HCT116 (cell line): ENCODE data around the gene YY2. TPM values are rescaled to one million over a fixed set of nuclear protein-coding genes. Genes with fewer than 3 reads are reported as not detected.

Experiments used
- ATAC-seq: fragments of 200-7000 bp; cut with Tn5 transposase; 2 replicates; pipeline ENCODE4 v1.9.1; 2020; ENCODE audit warnings: mild to moderate bottlenecking, moderate library complexity
- BruUV-seq: library from RNA; stranded (reverse); fragments of 400-500 nt; replicated peaks from 2 replicates; lab custom pipeline; 2021; lab: Mats Ljungman, UMichigan
- CTCF ChIA-PET: fragments of 300-600 bp; sonication (Branson Sonifier 250); formaldehyde crosslinking; loops from one replicate; lab custom pipeline; 2021; ENCODE audit warnings: antibody characterized with exemption; lab: Charles Lee
- POLR2A ChIA-PET: fragments of 300-600, 350-600 bp; sonication (Branson Sonifier 250); formaldehyde crosslinking; loops from one replicate; lab custom pipeline; 2021; ENCODE audit warnings: antibody characterized with exemption; lab: Charles Lee
- RAD21 ChIA-PET, 2 experiments: fragments of 300-600 bp; sonication (Branson Sonifier 250); formaldehyde crosslinking; loops; one replicate each; lab custom pipeline; 2023; ENCODE audit warnings: low total read pairs in 2 of 2; ENCODE audit not compliant: uncharacterized antibody in 2 of 2, unreplicated experiment in 2 of 2, low non-redundant PET in 1 of 2; lab: Charles Lee
- DNase-seq: peaks from one replicate; pipeline ENCODE4 v3.0.0-alpha.2; 2010; ENCODE audit warnings: low read depth, low spot score
- H2AFZ ChIP-seq: fragments of 200-600 bp; shearing (Covaris generic), sonication (generic); 2 replicates; pipeline ENCODE4 v1.6.1; 2017; ENCODE audit warnings: low read depth, mixed run types, mixed read lengths, antibody characterized with exemption, low read length; ENCODE audit not compliant: poor library complexity, severe bottlenecking
- H3K27ac ChIP-seq: 2 replicates; pipeline ENCODE4 v1.5.1; 2012; ENCODE audit warnings: low read depth, low read length
- H3K27me3 ChIP-seq: fragments of 200-600 bp; sonication (generic); 2 replicates; pipeline ENCODE4 v1.6.1; 2016; ENCODE audit warnings: mixed run types, low read length, mixed read lengths; ENCODE audit not compliant: insufficient read depth
- H3K36me3 ChIP-seq, 2 experiments: fragments of 200-500 bp in 1 of 2; fragments of 200-600 bp in 1 of 2; sonication (Bioruptor generic) in 1 of 2; sonication (generic) in 1 of 2; 2 replicates each; pipeline versions ENCODE4 v1.5.1 to v1.6.1; 2014 to 2016; ENCODE audit warnings: low read length in 2 of 2, inconsistent platforms in 1 of 2, mixed read lengths in 1 of 2, mixed run types in 1 of 2; ENCODE audit not compliant: insufficient read depth in 2 of 2, control insufficient read depth in 1 of 2
- H3K4me1 ChIP-seq, 2 experiments: fragments of 200-600 bp in 1 of 2; sonication (generic) in 1 of 2; 2 replicates each; pipeline versions ENCODE4 v1.5.1 to v1.6.1; 2012 to 2017; ENCODE audit warnings: low read length in 2 of 2, inconsistent platforms in 1 of 2, mild to moderate bottlenecking in 1 of 2, mixed read lengths in 1 of 2, mixed run types in 1 of 2, moderate library complexity in 1 of 2; ENCODE audit not compliant: insufficient read depth in 2 of 2, control insufficient read depth in 1 of 2
- H3K4me2 ChIP-seq: fragments of 200-600 bp; sonication (generic); 2 replicates; pipeline ENCODE4 v1.6.1; 2017; ENCODE audit warnings: mixed run types, low read length, mixed read lengths
- H3K4me3 ChIP-seq, 2 experiments: fragments of 200-600 bp in 1 of 2; sonication (generic) in 1 of 2; replicated peaks in 1 of 2; 2 replicates each; pipeline ENCODE4 v1.5.1; 2011 to 2016; ENCODE audit warnings: low read length in 2 of 2, control low read depth in 1 of 2, low read depth in 1 of 2, mild to moderate bottlenecking in 1 of 2, mixed read lengths in 1 of 2, mixed run types in 1 of 2
- H3K79me2 ChIP-seq: fragments of 200-600 bp; sonication (generic); 2 replicates; pipeline ENCODE4 v1.6.1; 2017; ENCODE audit warnings: mild to moderate bottlenecking, mixed run types, low read length, moderate library complexity, mixed read lengths; ENCODE audit not compliant: insufficient read depth
- H3K9ac ChIP-seq: fragments of 200-600 bp; sonication (generic); 2 replicates; pipeline ENCODE4 v1.6.1; 2016; ENCODE audit warnings: low read length, mixed read lengths
- H3K9me2 ChIP-seq: fragments of 200-600 bp; sonication (generic), shearing (Covaris generic); 2 replicates; pipeline ENCODE4 v1.6.1; 2017; ENCODE audit warnings: mixed run types, mild to moderate bottlenecking, moderate library complexity; ENCODE audit not compliant: insufficient read depth
- H3K9me3 ChIP-seq, 2 experiments: fragments of 200-500 bp in 1 of 2; fragments of 200-600 bp in 1 of 2; sonication (Bioruptor generic) in 1 of 2; sonication (generic) in 1 of 2; 2 replicates each; pipeline ENCODE4 v1.6.1; 2014 to 2017; ENCODE audit warnings: low read length in 2 of 2, mixed read lengths in 2 of 2, inconsistent platforms in 1 of 2, low read depth in 1 of 2, mild to moderate bottlenecking in 1 of 2, mixed run types in 1 of 2, moderate library complexity in 1 of 2; ENCODE audit not compliant: control insufficient read depth in 1 of 2, insufficient read depth in 1 of 2
- H4K20me1 ChIP-seq: fragments of 200-600 bp; sonication (generic), shearing (Covaris generic); 2 replicates; pipeline ENCODE4 v1.6.1; 2017; ENCODE audit warnings: mixed run types, mild to moderate bottlenecking, moderate library complexity; ENCODE audit not compliant: insufficient read depth
- CBX3 ChIP-seq: IDR thresholded peaks from 2 replicates; pipeline ENCODE4 v1.6.1; 2012; ENCODE audit warnings: low read depth
- CEBPB ChIP-seq: IDR thresholded peaks from 2 replicates; pipeline ENCODE4 v1.6.1; 2012; ENCODE audit warnings: low read depth
- EGR1 ChIP-seq: IDR thresholded peaks from 2 replicates; pipeline ENCODE4 v1.6.1; 2012; ENCODE audit warnings: low read depth
- ELF1 ChIP-seq: IDR thresholded peaks from 2 replicates; pipeline ENCODE4 v1.6.1; 2012; ENCODE audit warnings: low read depth, borderline replicate concordance
- EZH2 ChIP-seq: fragments of 200-600 bp; sonication (generic); IDR thresholded peaks from 2 replicates; pipeline ENCODE4 v1.6.1; 2017; ENCODE audit warnings: antibody characterized with exemption, mixed run types
- FOSL1 ChIP-seq: IDR thresholded peaks from 2 replicates; pipeline ENCODE4 v1.6.1; 2012; ENCODE audit warnings: low read depth
- POLR2A ChIP-seq: IDR thresholded peaks from 2 replicates; pipeline ENCODE4 v1.7.0; 2011; ENCODE audit warnings: borderline replicate concordance; ENCODE audit not compliant: insufficient read depth, insufficient read length; ENCODE audit errors: extremely low read depth
- TCF7L2 ChIP-seq: IDR thresholded peaks from 2 replicates; pipeline ENCODE4 v1.7.0; 2011; ENCODE audit warnings: borderline replicate concordance, inconsistent platforms; ENCODE audit not compliant: insufficient read depth, insufficient read length; ENCODE audit errors: extremely low read depth
- YY1 ChIP-seq: IDR thresholded peaks from 2 replicates; pipeline ENCODE4 v1.6.1; 2011; ENCODE audit warnings: low read length, low read depth, moderate library complexity, mild to moderate bottlenecking; ENCODE audit not compliant: insufficient replicate concordance; ENCODE audit errors: extremely low read depth
- ZFX ChIP-seq: fragments of 450-650 bp; IDR thresholded peaks from 2 replicates; pipeline ENCODE4 v1.6.1; 2017
- ZNF274 ChIP-seq: fragments of 200-500 bp; sonication (Bioruptor generic); IDR thresholded peaks from 2 replicates; pipeline ENCODE4 v1.6.1; 2014; ENCODE audit warnings: mild to moderate bottlenecking, low read depth, low read length, inconsistent platforms
- intact Hi-C: fragments of 100-400 bp; cut with micrococcal nuclease; formaldehyde crosslinking; loops from 2 replicates; pipeline ENCODE4 v1.10.0; 2022
- total RNA-seq: library from RNA; stranded (reverse); gene quantifications from one replicate; pipeline ENCODE4 v1.2.1, GENCODE V29; 2021; ENCODE audit not compliant: unreplicated experiment
- TF ChIP-seq, protein P1 (sequence below), 3 experiments: fragments of 200-600 bp in 1 of 3; sonication (generic) in 1 of 3; IDR thresholded peaks in 2 of 3; conservative IDR thresholded peaks in 1 of 3; 2 replicates each; pipeline ENCODE4 v1.5.1; 2012 to 2017; ENCODE audit warnings: low read depth in 2 of 3, low read length in 2 of 3, antibody characterized with exemption in 1 of 3, borderline replicate concordance in 1 of 3, control low read depth in 1 of 3, mild to moderate bottlenecking in 1 of 3, mixed read lengths in 1 of 3, mixed run types in 1 of 3, moderate library complexity in 1 of 3; ENCODE audit not compliant: insufficient read depth in 1 of 3
- TF ChIP-seq, protein P2 (sequence below): IDR thresholded peaks from 2 replicates; pipeline ENCODE4 v1.6.1; 2012
- TF ChIP-seq, protein P3 (sequence below): IDR thresholded peaks from 2 replicates; pipeline ENCODE4 v1.6.1; 2011; ENCODE audit warnings: mild to moderate bottlenecking, low read length, moderate library complexity; ENCODE audit not compliant: insufficient replicate concordance; ENCODE audit errors: extremely low read depth
- TF ChIP-seq, protein P4 (sequence below): IDR thresholded peaks from 2 replicates; pipeline ENCODE4 v1.6.1; 2012

YY2 gene
- total RNA-seq, 1 experiment from 2014 or later: 2.7 TPM

DNA sequence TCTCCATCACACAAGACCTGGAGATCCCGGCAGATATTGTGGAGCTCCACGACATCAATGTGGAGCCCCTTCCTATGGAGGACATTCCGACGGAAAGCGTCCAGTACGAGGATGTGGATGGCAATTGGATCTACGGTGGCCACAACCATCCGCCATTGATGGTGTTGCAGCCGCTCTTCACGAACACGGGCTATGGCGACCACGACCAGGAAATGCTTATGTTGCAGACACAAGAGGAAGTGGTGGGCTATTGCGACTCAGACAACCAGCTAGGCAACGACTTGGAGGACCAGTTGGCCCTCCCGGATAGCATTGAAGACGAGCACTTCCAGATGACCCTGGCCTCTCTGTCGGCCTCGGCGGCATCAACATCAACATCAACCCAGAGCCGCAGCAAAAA is 717 bp downstream of the YY2 start:
- Histone ChIP-seq H3K4me2 (no peak overlapping the region), H3K9me3 (no peaks in the 10 kb centered on the region), H2AFZ (no peak overlapping the region), H3K36me3 (no peaks in the 10 kb centered on the region; a peak in 1 of 4 replicates), H3K9me2 (no peaks in the 10 kb centered on the region), H4K20me1 (no peaks in the 10 kb centered on the region), H3K79me2 (no peaks in the 10 kb centered on the region), H3K4me3 (no peak overlapping the region), H3K4me1 (no peaks in the 10 kb centered on the region), H3K9ac (no peak overlapping the region), H3K27ac (no peak overlapping the region), H3K27me3 (no peaks in the 10 kb centered on the region)
- intact Hi-C loops: no loop called here
- ChIA-PET CTCF (no interaction called here), RAD21 (no interaction called here), POLR2A (no interaction called here)
- TF ChIP-seq TCF7L2 (no peak), CBX3 (no peak), EZH2 (no peak), YY1 (no peak), ELF1 (no peak)
- TF ChIP-seq, protein P1, sequence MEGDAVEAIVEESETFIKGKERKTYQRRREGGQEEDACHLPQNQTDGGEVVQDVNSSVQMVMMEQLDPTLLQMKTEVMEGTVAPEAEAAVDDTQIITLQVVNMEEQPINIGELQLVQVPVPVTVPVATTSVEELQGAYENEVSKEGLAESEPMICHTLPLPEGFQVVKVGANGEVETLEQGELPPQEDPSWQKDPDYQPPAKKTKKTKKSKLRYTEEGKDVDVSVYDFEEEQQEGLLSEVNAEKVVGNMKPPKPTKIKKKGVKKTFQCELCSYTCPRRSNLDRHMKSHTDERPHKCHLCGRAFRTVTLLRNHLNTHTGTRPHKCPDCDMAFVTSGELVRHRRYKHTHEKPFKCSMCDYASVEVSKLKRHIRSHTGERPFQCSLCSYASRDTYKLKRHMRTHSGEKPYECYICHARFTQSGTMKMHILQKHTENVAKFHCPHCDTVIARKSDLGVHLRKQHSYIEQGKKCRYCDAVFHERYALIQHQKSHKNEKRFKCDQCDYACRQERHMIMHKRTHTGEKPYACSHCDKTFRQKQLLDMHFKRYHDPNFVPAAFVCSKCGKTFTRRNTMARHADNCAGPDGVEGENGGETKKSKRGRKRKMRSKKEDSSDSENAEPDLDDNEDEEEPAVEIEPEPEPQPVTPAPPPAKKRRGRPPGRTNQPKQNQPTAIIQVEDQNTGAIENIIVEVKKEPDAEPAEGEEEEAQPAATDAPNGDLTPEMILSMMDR (IDR thresholded peaks at IDR 0.05 in 2 of 3, conservative IDR thresholded peaks at IDR 0.05 in 1 of 3; ENCODE audit: borderline replicate concordance in 1 of 3, insufficient read depth in 1 of 3, low read depth in 2 of 3, low read length in 2 of 3): no peak
- TF ChIP-seq, protein P2, sequence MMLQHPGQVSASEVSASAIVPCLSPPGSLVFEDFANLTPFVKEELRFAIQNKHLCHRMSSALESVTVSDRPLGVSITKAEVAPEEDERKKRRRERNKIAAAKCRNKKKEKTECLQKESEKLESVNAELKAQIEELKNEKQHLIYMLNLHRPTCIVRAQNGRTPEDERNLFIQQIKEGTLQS: no peak
- ATAC-seq (no peak), DNase-seq (no peak)
- no TSS peak for BruUV-seq

DNA sequence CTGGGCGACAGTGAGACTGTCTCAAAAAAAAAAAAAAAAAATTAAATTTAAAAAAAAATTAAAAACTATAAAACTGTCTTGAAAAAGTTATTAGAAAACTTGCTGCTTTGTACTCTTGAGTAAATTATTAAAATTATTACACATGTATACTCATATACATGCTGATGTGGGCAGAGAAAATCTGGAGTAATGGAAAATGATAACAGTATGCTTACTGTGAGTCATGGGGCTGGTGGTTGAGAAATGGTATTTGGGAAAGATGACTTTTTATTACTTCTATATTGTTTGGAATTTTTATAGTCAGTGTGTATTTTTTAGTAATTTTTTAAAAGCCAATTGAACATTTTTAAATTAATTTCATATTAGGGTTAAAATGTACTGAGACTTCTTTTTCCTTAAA is 7.5 kb downstream of the YY2 start:
- H3K27me3 ChIP-seq: no peaks in the 10 kb centered on the region
- no peaks in the 10 kb centered on the region for H3K36me3 ChIP-seq
- TF ChIP-seq FOSL1 (no peak), CEBPB (no peak), ZFX (no peak), ZNF274 (no peak), CBX3 (no peak), EGR1 (no peak), POLR2A (no peak)
- TF ChIP-seq, protein P3, sequence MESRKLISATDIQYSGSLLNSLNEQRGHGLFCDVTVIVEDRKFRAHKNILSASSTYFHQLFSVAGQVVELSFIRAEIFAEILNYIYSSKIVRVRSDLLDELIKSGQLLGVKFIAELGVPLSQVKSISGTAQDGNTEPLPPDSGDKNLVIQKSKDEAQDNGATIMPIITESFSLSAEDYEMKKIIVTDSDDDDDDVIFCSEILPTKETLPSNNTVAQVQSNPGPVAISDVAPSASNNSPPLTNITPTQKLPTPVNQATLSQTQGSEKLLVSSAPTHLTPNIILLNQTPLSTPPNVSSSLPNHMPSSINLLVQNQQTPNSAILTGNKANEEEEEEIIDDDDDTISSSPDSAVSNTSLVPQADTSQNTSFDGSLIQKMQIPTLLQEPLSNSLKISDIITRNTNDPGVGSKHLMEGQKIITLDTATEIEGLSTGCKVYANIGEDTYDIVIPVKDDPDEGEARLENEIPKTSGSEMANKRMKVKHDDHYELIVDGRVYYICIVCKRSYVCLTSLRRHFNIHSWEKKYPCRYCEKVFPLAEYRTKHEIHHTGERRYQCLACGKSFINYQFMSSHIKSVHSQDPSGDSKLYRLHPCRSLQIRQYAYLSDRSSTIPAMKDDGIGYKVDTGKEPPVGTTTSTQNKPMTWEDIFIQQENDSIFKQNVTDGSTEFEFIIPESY: no peak
- TF ChIP-seq, protein P4, sequence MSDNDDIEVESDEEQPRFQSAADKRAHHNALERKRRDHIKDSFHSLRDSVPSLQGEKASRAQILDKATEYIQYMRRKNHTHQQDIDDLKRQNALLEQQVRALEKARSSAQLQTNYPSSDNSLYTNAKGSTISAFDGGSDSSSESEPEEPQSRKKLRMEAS: no peak
- ChIA-PET RAD21 (no interaction called here), POLR2A (no interaction called here), CTCF (no interaction called here)
- intact Hi-C loops: no loop called here
- no peak for ATAC-seq
- no peaks in the 10 kb centered on the region for H4K20me1 ChIP-seq
- no TSS peak for BruUV-seq
- no peak overlapping the region for H2AFZ ChIP-seq
- no peak overlapping the region for H3K9ac ChIP-seq
- H3K79me2 ChIP-seq: no peaks in the 10 kb centered on the region
- DNase-seq: no peak
- H3K4me2 ChIP-seq: no peak overlapping the region
- no peaks in the 10 kb centered on the region for H3K9me3 ChIP-seq
- no peaks in the 10 kb centered on the region for H3K9me2 ChIP-seq
- no peaks in the 10 kb centered on the region for H3K4me1 ChIP-seq
- H3K27ac ChIP-seq: no peak overlapping the region
- no peak overlapping the region for H3K4me3 ChIP-seq
